ENCODE results near the gene PARD3.

GRCh38 chr10:34486008-34486407, 329.1 kb downstream of the PARD3 start:
- TF ChIP-seq EZH2 (IDR thresholded peaks at IDR 0.05; ENCODE audit: borderline replicate concordance, low read depth, low read length, severe bottlenecking) (no peak), CTCF (IDR thresholded peaks at IDR 0.05; ENCODE audit: extremely low read depth in 1 of 2, insufficient read depth in 1 of 2, low read depth in 1 of 2, low read length in 2 of 2) (no peak), POLR2A (IDR thresholded peaks at IDR 0.05; ENCODE audit: low read depth, low read length) (no peak)
